GM12878 (cell line): Measurements from ENCODE around the gene VAV2. TPM values are rescaled to one million over a fixed set of nuclear protein-coding genes. Genes with fewer than 3 reads are reported as not detected.
"Not testable (repeated sequence)": the region's sequence is repeated elsewhere in the genome, so short reads cannot be mapped to it uniquely, and the experiment has no call there.

Source experiments
- ATAC-seq: fragments of 200-7000 bp; cut with Tn5 transposase; 3 replicates; pipeline ENCODE4 v1.9.1; 2020; ENCODE audit warnings: mild to moderate bottlenecking, moderate library complexity
- BruUV-seq: library from RNA; stranded (reverse); fragments of 400-500 nt; replicated peaks from 2 replicates; lab custom pipeline; 2021; lab: Mats Ljungman, UMichigan
- CTCF ChIA-PET: fragments of 300-600 bp; sonication (Branson Sonifier 250); formaldehyde crosslinking; extraction: SDS; loops from one replicate; lab custom pipeline; 2021; ENCODE audit warnings: inconsistent platforms; lab: Yijun Ruan, JAX
- POLR2A ChIA-PET: fragments of 350-600 bp; formaldehyde crosslinking; extraction: SDS; loops from one replicate; lab custom pipeline; 2021; ENCODE audit warnings: inconsistent platforms; lab: Charles Lee
- RAD21 ChIA-PET: fragments of 300-600 bp; sonication (Branson Sonifier 250); formaldehyde crosslinking; loops from one replicate; lab custom pipeline; 2023; ENCODE audit warnings: antibody characterized with exemption; ENCODE audit not compliant: unreplicated experiment; lab: Charles Lee
- SMC1A ChIA-PET: fragments of 300-600 bp; sonication (Branson Sonifier 250); formaldehyde crosslinking; loops from one replicate; lab custom pipeline; 2023; ENCODE audit not compliant: unreplicated experiment, uncharacterized antibody; lab: Charles Lee
- DNase-seq: peaks from one replicate; pipeline ENCODE4 v3.0.0-alpha.2; 2011; ENCODE audit warnings: low read depth, low spot score
- FAIRE-seq: peaks from 3 replicates; lab custom pipeline; 2011; peaks lifted over from hg19 to GRCh38; lab: Jason Lieb, UNC
- H2AFZ ChIP-seq: 2 replicates; pipeline ENCODE4 v1.6.0; 2011; ENCODE audit warnings: low read depth, low read length, control low read depth; ENCODE audit not compliant: control insufficient read depth
- H3K27ac ChIP-seq: 2 replicates; pipeline ENCODE4 v1.5.1; 2011; ENCODE audit warnings: control low read depth; ENCODE audit not compliant: control insufficient read depth, insufficient read depth
- H3K27me3 ChIP-seq, 2 experiments: replicated peaks in 1 of 2; 2 replicates each; pipeline versions ENCODE4 v1.6.0 to v1.6.1; 2011; ENCODE audit warnings: low read length in 1 of 2; ENCODE audit not compliant: control insufficient read depth in 2 of 2, insufficient read depth in 2 of 2
- H3K36me3 ChIP-seq, 2 experiments: 2 replicates each; pipeline ENCODE4 v1.5.1; 2011; ENCODE audit warnings: low read length in 1 of 2; ENCODE audit not compliant: control insufficient read depth in 2 of 2, insufficient read depth in 2 of 2
- H3K4me1 ChIP-seq: 2 replicates; pipeline ENCODE4 v1.6.1; 2011; ENCODE audit warnings: mild to moderate bottlenecking, low read length, moderate library complexity, mixed read lengths; ENCODE audit not compliant: control insufficient read depth, insufficient read depth
- H3K4me2 ChIP-seq: 2 replicates; pipeline ENCODE4 v1.6.0; 2011; ENCODE audit warnings: control low read depth; ENCODE audit not compliant: control insufficient read depth, insufficient read depth
- H3K4me3 ChIP-seq: fragments of 200-600 bp; sonication (generic); 2 replicates; pipeline ENCODE4 v1.5.1; 2016
- H3K79me2 ChIP-seq: 2 replicates; pipeline ENCODE4 v1.6.0; 2011; ENCODE audit warnings: low read length; ENCODE audit not compliant: control insufficient read depth, insufficient read depth
- H3K9ac ChIP-seq: 2 replicates; pipeline ENCODE4 v1.8.0; 2011; ENCODE audit warnings: low read length, control low read depth, mixed read lengths; ENCODE audit not compliant: control insufficient read depth, insufficient read depth
- H3K9me3 ChIP-seq: replicated peaks from 3 replicates; pipeline ENCODE4 v1.5.1; 2011; ENCODE audit warnings: mild to moderate bottlenecking, low read length; ENCODE audit not compliant: control insufficient read depth, insufficient read depth
- H4K20me1 ChIP-seq: 2 replicates; pipeline ENCODE4 v1.6.0; 2011; ENCODE audit not compliant: control insufficient read depth, insufficient read depth
- HCFC1 ChIP-seq: fragments of 150-350 bp; IDR thresholded peaks from 2 replicates; pipeline ENCODE4 v1.6.1; 2014; ENCODE audit warnings: low read length
- IRF4 ChIP-seq: IDR thresholded peaks from 2 replicates; pipeline ENCODE4 v1.6.1; 2011; ENCODE audit warnings: low read depth, low read length
- RUNX3 ChIP-seq: IDR thresholded peaks from 2 replicates; pipeline ENCODE4 v1.6.1; 2012; ENCODE audit warnings: low read length, inconsistent platforms
- STAT3 ChIP-seq: IDR thresholded peaks from 2 replicates; pipeline ENCODE4 v1.6.1; 2011; ENCODE audit warnings: low read depth, low read length, improper control_type of control experiment
- ZNF217 ChIP-seq: fragments of 450-650 bp; IDR thresholded peaks from 2 replicates; pipeline ENCODE4 v1.6.1; 2017; ENCODE audit warnings: antibody characterized with exemption, mild to moderate bottlenecking
- ZNF687 ChIP-seq: fragments of 450-650 bp; IDR thresholded peaks from 2 replicates; pipeline ENCODE4 v1.6.1; 2017; ENCODE audit warnings: mild to moderate bottlenecking, moderate library complexity
- WGBS: methylation state at CpG from one replicate; pipeline ENCODE4 v1.1.6; 2016; ENCODE audit warnings: low lambda C conversion rate; ENCODE audit not compliant: insufficient replicate concordance, insufficient coverage; ENCODE audit errors: missing lambda C conversion rate; 5-methylcytosine and 5-hydroxymethylcytosine counted together
- in situ Hi-C: fragments of 300-500 bp; cut with MboI; formaldehyde crosslinking; loops from 9 replicates; pipeline ENCODE4 v1.14.3; 2018; ENCODE audit warnings: mixed read lengths
- intact Hi-C: fragments of 100-400 bp; cut with micrococcal nuclease; formaldehyde crosslinking; loops from one replicate; pipeline ENCODE4 v1.14.2; 2022; ENCODE audit not compliant: unreplicated experiment
- polyA plus RNA-seq, 11 experiments: library from polyadenylated mRNA; depleted of rRNA in 4 of 11; unstranded in 6 of 11; stranded (reverse) in 5 of 11; fragments of >200 nt; fragmentation: Nextera tagmentation in 4 of 11; fragmentation: Illumina TruSeq in 1 of 11; extraction: Ambion mirVana in 4 of 11; extraction: Trizol in 1 of 11; gene quantifications; 1 replicate in 1 of 11; 2 replicates in 10 of 11; pipeline versions ENCODE4 v1.2.1 to v1.2.3, GENCODE V29; 2011 to 2016; ENCODE audit warnings: inconsistent platforms in 2 of 11, missing spikeins in 2 of 11, low read depth in 1 of 11
- total RNA-seq, 4 experiments: library from RNA; depleted of rRNA in 3 of 4; stranded (reverse); fragments of >200 nt in 3 of 4; fragmentation: Illumina TruSeq in 1 of 4; extraction: Trizol in 1 of 4; gene quantifications; 2 replicates each; pipeline versions ENCODE4 v1.2.1 to v1.2.3, GENCODE V29; 2013 to 2021
- TF ChIP-seq, protein P1 (sequence below): fragments of 450-650 bp; IDR thresholded peaks from 2 replicates; pipeline ENCODE4 v1.6.1; 2017; ENCODE audit warnings: borderline replicate concordance

Gene VAV2
- total and polyA plus RNA-seq, 10 of the 15 experiments (the other 5 are each of a cell fraction or from before 2014, with no cell fraction given) = 0.13 to 43.9 (median 16.9) TPM

GRCh38 chr9:133897675-133898074, 94.4 kb downstream of the VAV2 start (continued):
- TF ChIP-seq ZNF687 (no peak), STAT3 (no peak), ZNF217 (no peak), HCFC1 (no peak), IRF4 (no peak), RUNX3 (no peak)
- TF ChIP-seq, protein P1, sequence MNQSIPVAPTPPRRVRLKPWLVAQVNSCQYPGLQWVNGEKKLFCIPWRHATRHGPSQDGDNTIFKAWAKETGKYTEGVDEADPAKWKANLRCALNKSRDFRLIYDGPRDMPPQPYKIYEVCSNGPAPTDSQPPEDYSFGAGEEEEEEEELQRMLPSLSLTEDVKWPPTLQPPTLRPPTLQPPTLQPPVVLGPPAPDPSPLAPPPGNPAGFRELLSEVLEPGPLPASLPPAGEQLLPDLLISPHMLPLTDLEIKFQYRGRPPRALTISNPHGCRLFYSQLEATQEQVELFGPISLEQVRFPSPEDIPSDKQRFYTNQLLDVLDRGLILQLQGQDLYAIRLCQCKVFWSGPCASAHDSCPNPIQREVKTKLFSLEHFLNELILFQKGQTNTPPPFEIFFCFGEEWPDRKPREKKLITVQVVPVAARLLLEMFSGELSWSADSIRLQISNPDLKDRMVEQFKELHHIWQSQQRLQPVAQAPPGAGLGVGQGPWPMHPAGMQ = no peak
- TF ChIP-seq, all 136 proteins: peak for 0

- Histone ChIP-seq H3K79me2 (peaks cover 15% of the 10 kb centered on the region), H3K36me3 (peaks cover 0 to 12% of the 10 kb centered on the region in 2 experiments; a peak in 2 of 4 replicates)
- BruUV-seq, H3K27me3 ChIP-seq, H3K4me2 ChIP-seq, DNase-seq, H3K4me3 ChIP-seq, RAD21 ChIA-PET, POLR2A ChIA-PET, H3K9ac ChIP-seq, SMC1A ChIA-PET, H3K9me3 ChIP-seq, CTCF ChIA-PET, H3K27ac ChIP-seq, H2AFZ ChIP-seq, H3K4me1 ChIP-seq, ATAC-seq, H4K20me1 ChIP-seq, intact Hi-C loops, in situ Hi-C loops, FAIRE-seq: not testable (repeated sequence)
- 93% methylated on average over 11 of the region's 13 CpGs for WGBS
These were observed 96.1 kb downstream of the VAV2 start for GRCh38 chr9:133896007-133896406.
